Measurements from ENCODE around the gene NCS1.

The NCS1 gene

DNA sequence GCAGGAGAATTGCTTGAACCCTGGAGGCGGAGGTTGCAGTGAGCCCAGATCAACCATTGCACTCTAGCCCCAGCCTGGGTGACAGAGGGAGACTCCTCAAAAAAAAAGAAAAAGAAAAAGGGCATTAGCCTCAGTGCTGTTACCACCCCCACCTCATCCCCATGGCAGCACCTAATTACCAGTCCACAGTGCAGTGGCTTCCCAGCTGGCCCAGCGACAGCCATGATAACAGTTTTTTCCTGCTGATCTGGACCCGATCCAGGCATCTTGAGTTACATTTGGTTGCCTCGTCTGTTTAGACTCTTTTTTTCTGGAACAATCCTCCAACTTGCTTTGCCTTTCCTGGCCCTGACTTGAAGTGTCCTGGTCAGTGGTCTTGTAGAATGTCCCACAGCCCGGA is 24.4 kb downstream of the NCS1 start:
- DNase-seq: no peak

DNA sequence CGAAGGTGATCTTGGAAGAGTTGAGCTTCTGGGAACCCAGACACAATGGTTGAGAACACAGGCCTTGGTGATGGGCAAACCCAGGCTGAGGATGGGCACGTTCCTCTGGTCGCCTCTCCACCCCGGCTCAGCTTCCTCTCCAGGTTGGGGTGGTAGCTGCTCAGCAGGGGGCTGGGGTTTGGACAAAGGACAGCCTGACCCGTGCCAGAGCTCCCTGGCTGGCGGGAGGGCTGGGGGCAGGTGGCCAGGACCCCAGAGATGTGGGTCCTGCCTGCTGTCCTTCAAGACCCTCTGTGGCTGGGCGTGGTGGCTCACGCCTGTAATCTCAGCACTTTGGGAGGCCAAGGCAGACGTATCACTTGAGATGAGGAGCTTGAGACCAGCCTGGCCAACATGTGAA is 25.2 kb downstream of the NCS1 start:
- no peak for DNase-seq

DNA sequence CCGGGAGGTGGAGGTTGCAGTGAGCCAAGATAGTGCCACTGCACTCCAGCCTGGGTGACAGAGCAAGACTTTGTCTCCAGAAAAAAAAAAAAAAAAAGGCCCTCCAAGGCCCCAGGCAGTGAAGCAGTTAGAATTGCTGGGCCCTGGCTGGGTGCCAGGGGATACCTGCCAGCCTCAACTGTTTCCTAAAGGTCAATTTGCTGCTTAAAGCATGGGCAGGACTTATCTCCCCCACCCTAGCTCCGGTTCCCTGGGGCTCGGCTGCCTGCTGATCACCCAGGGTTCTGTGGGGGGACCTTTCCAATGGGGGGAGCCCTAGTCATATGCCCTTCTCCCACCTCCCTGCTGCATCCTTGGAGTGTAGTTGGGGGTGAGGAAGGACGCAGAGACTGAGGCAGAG is 25.7 kb downstream of the NCS1 start:
- DNase-seq: no peak

DNA sequence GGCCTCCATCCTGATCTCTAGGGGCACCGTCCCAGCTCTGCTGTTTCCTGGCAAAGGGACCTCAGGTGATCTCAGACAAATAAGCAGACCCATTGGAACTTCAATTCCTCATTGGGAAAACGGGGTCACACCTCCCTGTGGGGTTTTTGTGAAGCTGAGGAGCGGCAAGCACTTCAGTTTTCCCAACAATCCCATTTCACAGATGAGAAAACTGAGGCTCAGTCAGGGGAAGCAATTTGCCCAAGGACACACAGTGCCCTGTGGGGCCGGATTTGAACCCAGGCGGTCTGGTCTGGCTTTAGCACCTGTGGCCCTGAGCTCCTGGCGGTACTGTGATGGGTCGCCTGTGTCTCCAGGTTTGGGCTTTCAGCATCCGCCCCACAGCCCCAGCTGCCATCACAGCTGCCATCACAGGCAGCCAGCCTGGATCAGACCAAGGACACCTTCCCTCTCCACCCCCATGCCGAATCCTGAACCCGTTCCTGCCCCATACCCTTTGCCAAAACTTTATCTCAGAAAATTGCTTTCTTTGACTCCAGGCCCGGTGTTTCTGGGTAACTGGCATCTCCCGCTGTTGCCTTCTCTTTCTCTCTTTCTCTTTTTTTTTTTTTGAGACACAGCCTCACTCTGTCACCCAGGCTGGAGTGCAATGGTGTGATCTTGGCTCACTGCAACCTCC is 26.4 kb downstream of the NCS1 start:
- no peak for DNase-seq

DNA sequence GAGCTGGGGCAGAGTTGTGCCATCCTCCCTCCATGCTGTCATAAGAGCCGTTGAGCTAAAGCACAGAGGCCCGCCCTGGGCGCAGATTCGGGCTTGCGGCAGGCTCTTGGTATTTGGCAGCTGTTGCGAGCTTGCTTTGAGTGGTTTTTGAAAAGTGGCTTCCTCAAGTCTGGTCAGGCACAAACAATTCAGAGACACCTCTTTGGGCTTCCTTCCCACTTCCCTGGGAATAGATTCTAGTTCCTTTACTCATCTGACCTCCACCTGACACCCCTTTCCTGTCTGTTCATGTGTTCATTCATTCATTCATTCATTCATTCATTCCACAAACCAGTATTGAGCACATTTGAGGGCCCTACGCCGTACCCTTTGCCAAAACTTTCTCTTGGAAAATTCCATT is 27.4 kb downstream of the NCS1 start:
- DNase-seq: no peak

DNA sequence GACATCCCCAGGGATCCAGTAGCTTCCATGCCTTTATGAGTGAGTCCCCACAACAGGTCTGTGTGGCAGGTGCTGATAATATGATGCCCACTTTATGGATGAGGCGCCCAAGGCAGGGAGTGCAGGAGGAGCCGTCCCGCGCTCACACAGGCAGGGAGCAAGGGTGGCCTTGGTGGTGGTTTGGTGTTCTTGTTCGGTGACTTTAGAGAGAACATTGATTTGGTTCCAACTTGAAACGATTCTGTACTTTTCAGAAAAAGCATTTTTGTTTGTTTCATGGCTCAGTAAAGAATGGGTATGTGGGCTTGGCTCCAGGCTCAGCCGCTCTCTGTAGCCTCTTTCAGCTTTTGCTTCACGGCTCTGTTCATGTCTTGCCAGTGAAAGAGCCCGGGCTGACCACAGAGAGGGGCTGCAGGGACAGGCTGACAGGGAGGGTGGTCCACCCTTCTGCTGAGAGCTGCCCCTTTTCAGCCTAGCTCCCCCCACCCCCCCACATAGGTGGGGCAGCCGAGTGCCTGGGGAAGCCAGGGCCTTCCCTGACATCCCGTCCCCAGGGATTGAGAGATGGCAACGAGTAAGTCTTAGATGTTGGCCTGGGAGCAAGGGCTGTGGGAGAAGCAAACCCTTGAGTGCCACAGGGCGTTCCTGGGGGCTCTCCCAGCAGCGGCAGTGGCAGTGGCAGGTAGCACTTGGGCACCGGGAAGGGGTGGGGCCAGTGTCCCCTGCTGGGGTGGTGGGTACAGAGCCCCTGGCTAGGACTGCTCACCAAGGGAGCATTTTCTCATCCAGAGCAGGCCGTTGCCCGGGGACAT is 28.0 kb downstream of the NCS1 start:
- no peak for DNase-seq

DNA sequence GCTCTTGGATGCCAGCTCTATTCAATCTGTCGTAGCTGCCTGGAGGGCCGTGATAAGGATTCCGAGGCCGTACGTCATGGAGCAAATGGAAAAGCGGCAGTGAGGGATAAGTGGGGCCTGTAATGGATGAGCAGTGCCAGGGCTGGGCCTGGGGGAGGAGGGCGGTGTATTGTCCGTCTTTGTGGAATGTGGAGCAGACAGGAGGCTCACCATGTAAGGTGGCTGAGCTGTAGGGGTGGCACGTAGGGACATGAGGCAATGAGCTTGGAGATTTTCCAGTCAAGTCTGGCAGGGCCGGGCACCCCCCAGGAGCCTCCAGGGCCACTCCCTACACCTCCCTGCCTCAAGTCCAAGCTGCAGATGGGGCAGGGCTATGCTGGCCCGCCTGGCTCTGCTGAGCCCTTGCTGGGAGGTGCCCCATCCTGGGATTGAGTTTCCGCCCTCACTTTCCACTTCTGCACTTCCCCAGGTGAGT is 29.2 kb downstream of the NCS1 start:
- DNase-seq: no peak

DNA sequence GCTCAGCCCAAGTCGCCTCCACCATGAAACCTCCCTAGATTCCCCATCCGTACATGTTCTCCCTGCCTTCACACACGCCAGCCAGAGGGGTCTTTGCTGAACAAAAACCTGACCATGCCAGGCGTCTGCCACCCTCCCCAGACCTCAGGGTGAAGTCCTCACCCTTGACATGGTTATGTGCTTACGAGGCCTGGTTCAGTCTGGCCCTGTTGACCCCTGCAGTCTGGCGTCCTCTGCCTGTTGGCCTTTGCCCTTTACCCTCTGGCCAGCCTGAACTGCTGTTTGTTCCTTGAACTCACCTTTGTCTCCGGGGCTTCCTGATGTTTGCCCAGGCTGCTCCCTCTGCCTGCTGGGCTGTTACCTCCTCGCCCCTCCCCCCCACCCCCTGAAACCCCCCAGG is 29.8 kb downstream of the NCS1 start:
- DNase-seq: no peak

DNA sequence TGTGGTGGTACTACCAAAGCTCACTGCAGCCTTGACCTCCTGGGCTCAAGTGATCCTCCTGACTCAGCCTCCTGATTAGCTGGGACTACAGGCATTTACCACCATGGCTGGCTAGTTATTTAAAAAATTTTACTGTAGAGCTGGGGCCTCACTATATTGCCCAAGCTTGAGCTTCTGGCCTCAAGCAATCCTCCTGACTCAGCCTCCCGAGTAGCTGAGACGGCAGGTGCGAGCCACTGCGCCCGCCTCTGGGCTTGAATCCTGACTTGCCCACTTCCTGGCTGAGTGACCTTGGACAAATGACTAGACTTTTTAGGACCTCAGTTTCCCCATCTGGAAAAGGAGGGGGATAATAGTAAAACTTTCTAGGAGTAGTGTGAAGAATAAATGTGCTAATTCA is 32.1 kb downstream of the NCS1 start:
- DNase-seq: no peak

DNA sequence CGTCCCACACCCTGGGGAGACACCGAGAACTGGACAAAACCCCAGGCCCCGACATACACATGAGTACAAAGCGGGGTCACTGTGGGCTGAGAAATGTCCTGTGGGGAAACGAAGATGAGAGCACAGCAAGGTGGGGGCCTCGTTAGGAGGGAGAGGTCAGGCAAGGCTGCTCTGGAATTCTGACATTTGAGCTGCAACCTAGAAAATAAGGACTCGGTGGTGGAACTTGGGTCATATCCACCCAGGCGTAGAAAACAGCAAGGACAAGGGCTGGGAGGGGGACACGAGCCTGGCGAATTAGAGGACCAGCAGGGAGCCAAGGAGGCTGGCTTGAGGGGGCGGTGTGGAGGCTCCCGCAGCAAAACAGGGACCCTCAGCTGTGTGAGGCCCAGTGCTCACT is 32.8 kb downstream of the NCS1 start:
- DNase-seq: no peak

DNA sequence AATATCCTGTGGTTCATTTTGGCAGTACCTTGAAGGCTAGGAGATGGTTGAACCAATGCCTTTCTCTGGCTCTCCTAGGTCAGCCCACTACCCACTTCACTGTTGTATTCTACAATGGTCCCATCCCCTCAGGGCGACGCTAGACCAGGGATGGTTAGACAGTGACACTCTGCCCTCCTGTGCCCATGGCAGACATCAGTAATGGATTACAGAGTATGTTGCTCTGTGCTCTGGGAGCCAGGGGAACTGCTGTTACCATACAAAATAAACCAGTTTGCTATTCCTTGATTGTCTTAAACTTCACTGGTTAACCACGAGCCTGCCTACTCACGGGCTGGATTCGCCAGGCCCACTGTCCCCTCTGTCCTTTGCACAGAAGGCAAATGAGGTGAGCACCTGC is 33.7 kb downstream of the NCS1 start:
- DNase-seq: no peak

DNA sequence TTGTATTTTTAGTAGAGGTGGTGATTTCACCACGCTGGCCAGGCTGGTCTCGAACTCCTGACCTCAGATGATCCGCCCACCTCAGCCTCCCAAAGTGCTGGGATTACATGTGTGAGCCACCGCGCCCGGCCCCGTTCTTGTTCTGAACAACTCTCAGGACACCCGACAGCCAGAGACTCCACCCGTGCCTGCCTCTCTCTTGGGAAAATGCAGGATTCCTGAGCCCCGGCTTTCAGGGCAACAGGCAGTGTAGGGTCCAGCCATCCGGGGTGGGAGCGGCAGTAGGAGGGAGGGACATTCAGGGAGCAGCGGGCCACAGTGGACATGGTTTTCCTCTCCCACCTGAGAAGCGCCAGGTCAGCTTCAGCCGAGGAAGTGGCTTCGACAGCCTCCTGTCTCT is 34.4 kb downstream of the NCS1 start:
- DNase-seq: no peak

DNA sequence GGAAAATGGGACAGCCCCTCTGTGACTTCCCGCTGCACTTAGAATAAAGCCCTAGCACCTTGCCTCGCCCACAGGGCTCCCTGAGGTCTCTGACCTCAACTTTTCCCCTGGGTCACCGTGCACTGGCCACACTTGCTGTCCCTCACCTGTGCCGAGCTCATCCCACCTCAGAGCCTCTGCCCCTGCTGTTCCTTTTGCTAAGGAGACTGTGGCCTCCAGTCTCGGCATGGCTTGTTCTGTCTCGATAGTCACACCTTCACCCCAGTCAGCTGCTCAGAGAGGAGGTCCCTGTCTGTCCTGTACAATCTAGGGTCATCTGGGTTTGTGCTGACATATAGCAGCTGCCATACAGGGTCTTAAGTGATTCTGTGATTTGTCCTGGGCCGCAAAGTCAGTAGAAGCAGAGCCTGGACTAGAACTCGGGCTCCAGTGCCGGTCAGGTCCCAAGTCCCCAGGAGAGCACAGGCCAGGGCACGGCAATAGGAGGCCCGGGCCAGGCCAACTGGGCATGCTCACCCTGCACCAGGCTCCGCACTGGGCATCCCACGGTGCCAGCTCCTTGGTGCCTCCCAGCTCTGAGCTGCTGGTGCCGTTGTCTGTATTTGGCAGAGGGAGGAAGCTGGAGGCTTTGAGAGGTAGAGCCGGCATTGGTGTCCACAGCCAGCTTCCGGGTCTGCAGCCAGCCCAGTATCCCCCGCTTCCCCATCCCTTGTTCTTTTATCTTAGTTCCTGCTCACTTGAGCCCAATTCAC is 35.2 kb downstream of the NCS1 start:
- no peak for DNase-seq

DNA sequence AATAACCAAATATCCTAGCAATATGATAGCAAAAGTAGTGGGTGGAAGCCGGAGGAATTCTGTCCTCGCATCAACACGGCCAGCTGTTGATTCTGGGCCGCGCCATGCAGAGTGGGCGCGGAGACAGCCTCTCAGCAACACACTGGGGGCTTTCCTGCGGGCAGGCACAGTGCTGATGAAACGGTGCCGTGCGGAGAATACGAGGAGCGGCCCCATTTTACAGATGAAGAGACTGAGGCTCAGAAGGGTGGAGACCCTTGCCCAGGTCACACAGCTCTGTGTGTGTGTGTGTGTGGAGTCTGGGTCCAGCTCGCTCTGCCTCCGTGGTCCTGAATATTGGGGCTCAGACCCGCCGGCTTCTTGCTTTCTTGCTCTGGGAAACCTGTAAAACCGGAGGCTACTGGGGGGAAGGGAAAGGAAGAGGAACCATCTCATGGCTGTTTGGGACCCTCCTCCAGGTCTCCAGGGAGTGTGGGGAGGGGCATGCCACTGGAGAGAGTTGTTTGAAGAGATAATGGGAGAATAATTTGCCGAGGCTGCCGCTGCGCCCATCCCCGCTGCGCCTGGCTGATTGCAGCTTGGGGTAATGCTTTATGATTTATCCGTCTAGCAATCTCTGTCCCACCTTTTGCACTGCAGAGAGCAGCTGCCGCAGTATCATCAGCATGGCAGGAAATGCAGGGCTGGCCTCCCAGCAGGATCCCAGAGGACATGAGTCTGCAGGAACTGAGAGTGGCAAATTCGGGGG is 36.6 kb downstream of the NCS1 start:
- no peak for DNase-seq

DNA sequence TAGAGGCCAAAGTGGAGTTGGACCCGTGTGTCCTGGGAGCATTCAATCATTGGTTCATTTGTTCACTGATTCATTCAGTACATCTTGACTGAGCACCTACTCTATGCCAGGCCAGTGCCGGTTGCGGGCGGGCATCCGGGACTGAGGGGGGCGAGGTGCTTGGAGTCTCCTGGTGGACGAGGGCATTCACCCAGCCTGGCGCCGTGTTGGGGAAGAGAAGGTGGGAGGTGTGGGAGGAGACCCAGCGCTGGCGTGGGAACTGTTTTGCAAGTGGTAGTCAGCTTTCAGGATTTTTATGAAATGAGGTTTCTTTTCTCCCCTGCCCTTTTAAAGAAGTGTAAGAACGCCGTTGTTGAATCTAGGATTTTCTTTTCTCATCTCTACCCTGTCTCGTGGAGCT is 37.2 kb downstream of the NCS1 start:
- DNase-seq: no peak

DNA sequence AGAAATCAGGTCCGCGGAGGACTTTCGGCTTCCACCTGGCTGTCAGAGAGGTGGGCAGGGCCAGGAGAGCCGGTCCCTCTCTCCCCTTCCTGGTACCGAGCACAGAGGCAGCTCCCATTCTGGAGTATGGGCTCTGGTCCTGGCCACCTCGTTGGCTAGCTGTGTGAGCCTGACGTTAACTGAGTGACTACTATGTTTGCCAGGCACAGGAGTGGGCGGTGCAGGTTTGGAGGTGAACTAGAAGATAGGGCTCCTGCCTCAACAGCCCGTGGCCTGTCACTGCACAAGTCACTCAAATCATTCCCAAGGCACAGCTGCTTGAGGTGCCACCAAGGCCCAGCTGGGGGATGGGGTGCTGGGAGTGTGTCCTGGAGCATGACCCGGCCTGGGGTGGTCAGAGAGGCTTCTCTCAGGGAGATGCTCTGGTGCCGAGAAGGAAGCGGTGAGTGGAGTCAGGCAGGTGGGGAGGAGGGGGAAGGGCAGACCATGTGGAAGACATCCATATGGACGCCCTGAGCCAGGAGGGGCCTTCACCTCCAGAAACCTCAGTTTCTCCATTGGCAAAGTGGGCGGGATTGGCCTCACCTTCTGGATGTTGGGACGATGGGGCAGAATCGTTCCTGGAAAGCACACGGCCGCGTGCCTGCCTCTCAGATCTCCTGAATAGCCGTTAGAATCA is 39.5 kb downstream of the NCS1 start:
- DNase-seq: no peak

DNA sequence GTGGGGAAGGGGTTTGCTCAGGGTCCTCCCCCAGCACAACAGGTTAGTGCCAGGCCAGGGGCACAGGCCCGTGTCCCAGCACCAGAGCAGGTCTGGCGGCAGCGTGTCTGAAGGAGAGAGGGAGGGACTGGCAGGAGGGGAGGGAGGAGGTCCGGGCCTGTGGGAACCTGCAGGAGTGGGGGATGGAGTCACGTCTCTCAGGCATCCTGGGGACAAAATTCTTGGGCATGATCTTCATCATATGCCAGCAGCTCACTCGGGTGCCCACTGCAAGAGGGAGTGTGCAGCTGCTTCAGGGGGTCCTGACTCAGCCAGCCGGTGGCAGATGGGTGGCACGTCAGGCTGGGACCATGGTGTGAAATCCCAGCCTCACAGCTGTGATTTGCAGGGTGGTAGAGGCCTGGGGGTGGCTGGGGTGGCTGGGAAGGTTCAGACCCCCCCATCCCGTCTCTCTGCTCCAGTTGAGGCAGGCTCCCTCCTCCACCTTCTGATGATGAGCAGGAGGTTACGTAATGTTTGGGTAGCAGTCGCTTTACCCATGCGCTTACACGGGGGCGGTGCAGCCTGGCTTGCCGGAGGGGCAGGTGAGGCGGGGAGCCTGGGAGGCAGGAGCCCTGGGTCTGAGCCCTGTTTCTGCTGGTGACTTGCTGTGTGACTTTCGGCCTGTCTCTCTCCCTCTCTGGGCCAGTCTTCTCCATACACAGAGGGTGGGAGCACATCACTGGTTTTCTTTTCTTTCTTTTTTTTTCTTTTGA is 40.5 kb downstream of the NCS1 start:
- no peak for DNase-seq

DNA sequence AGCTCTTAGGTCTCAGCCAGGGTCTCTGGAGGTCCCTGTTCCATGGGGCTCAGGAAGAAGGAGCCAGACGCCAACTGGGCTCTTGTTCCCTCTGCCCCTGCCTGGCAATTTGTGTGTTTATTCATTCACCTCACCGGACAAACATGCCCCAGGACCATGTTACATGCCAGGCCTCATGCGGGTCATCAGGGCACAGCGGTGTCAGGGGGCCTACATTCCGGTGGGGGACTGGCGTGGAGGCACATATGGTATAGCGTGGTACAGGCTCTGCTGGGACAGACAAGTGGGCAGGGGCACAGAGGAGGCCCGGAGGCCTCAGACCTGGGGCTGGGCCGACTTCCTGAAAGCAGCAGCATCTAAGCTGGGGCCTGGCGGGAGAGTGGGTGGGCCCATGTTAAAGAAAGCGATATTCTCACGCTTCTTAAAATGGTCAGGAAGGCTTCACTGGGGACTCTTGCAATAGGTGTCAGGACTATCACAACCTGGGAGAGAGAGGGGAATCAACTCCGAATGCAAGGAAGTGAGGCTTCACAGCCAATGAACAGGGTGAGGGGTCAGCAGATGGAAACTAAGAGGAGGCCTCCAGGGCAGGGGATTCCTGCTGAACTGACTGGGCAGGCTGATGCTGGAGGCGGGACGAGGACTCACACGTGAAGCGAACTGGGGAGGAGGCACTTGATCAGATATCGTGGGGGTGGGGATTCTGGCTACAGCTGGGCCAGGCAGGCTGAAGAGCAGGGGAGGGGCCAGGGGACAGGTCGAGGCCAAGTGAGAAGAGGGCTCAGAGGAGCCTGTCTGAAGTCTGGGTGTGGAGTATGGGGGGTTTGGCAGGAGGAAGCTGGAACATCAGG is 41.9 kb downstream of the NCS1 start:
- no peak for DNase-seq

DNA sequence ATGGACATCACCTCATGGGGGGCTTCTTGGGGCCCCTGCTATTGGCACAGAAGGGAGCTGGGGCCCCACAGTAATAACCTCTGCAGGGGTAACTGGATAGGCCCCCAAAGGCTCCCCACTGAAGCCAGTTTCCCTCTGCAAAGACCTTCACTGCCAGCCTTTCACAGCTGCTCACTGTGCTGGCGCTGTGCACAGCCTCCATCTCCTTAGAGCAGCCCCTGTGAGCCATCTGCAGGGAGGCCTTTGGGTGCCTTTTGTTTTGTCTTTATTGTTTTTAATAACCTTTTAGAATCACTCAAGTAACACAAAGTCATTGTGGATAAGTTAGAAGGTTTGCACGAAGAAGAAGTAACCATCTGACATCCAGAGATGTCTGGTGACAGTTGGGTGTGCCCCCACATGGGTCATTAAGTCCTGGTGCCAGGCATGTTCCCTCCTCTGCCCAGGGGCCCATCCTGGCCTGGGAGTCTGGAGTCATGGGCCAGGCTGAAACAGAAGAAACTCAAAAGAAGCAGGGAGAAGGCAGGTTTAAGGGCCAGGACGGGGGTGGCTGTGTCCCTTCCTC is 42.7 kb downstream of the NCS1 start:
- no peak for DNase-seq
